WTC11 (cell line): ENCODE measurements around the gene STK25.

Experiments used
- ATF1 ChIP-seq: sonication (generic); formaldehyde crosslinking; IDR thresholded peaks from 2 replicates; pipeline ENCODE4 v1.8.1; 2023; ENCODE audit warnings: mild to moderate bottlenecking, moderate library complexity, missing genetic modification reagents
- ATF3 ChIP-seq: sonication (generic); formaldehyde crosslinking; conservative IDR thresholded peaks from 2 replicates; pipeline ENCODE4 v1.8.1; 2022; ENCODE audit warnings: mild to moderate bottlenecking, missing genetic modification reagents
- CBFB ChIP-seq: sonication (generic); formaldehyde crosslinking; IDR thresholded peaks from 2 replicates; pipeline ENCODE4 v1.8.1; 2022; ENCODE audit warnings: mild to moderate bottlenecking, low read depth, missing genetic modification reagents
- CREM ChIP-seq: sonication (generic); formaldehyde crosslinking; IDR thresholded peaks from 2 replicates; pipeline ENCODE4 v1.8.1; 2022; ENCODE audit warnings: mild to moderate bottlenecking, missing genetic modification reagents, moderate library complexity
- CTCF ChIP-seq: fragments of 200-600 bp; IDR thresholded peaks from 2 replicates; pipeline ENCODE4 v1.8.0; 2022; ENCODE audit warnings: antibody characterized with exemption
- E2F5 ChIP-seq: sonication (generic); formaldehyde crosslinking; IDR thresholded peaks from 2 replicates; pipeline ENCODE4 v1.8.1; 2022; ENCODE audit warnings: mild to moderate bottlenecking, moderate library complexity, missing genetic modification reagents
- MAX ChIP-seq: sonication (generic); formaldehyde crosslinking; IDR thresholded peaks from 2 replicates; pipeline ENCODE4 v1.8.0; 2022; ENCODE audit warnings: mild to moderate bottlenecking, missing genetic modification reagents
- NR2C2 ChIP-seq: sonication (generic); formaldehyde crosslinking; IDR thresholded peaks from 2 replicates; pipeline ENCODE4 v1.8.0; 2022; ENCODE audit warnings: mild to moderate bottlenecking, missing genetic modification reagents
- ZBTB21 ChIP-seq: sonication (generic); formaldehyde crosslinking; IDR thresholded peaks from 2 replicates; pipeline ENCODE4 v1.8.1; 2023; ENCODE audit warnings: mild to moderate bottlenecking, missing genetic modification reagents, borderline replicate concordance

- TF ChIP-seq CTCF (no peak), NR2C2 (no peak), CREM (CRISPR knock-in tag) (no peak), E2F5 (no peak), MAX (CRISPR knock-in tag) (no peak), ATF1 (CRISPR knock-in tag) (no peak), ZBTB21 (CRISPR knock-in tag) (no peak), ATF3 (no peak), CBFB (CRISPR knock-in tag) (no peak)
These were observed 38.6 kb downstream of the STK25 start for GRCh38 chr2:241469746-241470145.
